Hepatic stellate cell (primary cell): ENCODE results near the gene SPAG16.
"Not testable (repeated sequence)": the region's sequence is repeated elsewhere in the genome, so short reads cannot be mapped to it uniquely, and the experiment has no call there.

Experiments used
- DNase-seq: peaks from one replicate; pipeline ENCODE4 v3.0.0; 2011; ENCODE audit warnings: low spot score

SPAG16 gene

GRCh38 chr2:213551526-213551925 is 267.3 kb downstream of the SPAG16 start:
- no peak for DNase-seq

DNA sequence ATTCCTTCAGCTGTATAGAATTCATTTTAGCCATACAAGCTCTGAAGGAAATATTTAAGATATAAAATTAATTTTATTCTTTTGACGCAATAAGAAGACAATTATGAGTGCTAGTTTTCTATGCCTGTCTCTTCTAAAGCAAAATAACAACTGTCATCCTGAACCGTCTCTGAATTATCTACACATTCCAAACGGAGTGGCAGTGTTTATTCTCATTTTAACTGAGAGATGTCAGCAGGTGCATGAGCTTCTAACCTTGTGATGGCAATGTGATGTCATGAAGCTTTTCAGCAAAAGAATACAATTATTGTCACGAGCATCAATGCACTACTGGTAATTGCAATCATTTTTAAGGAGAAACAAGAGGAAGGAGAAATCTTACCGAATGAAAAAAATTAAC is 274.8 kb downstream of the SPAG16 start:
- DNase-seq = no peak

- no peak for DNase-seq
Observed at GRCh38 chr2:213561759-213562158, 277.5 kb downstream of the SPAG16 start.

DNA sequence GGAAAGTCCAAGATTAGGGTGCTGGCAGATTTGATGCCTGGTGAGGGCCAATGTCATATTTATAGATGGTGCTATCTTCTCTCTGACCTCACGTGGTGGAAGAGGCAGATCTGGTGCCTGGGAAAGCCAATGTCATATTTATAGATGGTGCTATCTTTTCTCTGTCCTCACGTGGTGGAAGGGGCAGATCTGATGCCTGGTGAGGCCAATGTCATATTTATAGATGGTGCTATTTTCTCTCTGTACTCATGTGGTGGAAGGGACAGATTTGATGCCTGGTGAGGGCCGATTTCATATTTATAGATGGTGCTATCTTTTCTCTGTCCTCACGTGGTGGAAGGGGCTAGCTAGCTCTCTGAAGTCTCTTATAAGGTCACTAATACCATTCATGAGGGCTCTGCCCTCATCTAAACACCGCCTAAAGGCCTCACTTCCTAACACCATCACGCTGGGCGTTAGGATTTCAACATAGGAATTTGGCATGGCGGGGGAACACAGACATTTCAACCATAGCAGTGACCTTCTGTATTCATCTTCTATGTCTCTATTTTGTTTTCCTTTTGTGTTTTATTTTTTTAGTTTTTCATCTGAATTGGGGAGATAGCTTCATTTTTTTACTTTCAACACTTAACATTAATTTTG is 278.4 kb downstream of the SPAG16 start:
- no peak for DNase-seq

- no peak for DNase-seq
Observed at GRCh38 chr2:213566846-213567245, 282.6 kb downstream of the SPAG16 start.

DNA sequence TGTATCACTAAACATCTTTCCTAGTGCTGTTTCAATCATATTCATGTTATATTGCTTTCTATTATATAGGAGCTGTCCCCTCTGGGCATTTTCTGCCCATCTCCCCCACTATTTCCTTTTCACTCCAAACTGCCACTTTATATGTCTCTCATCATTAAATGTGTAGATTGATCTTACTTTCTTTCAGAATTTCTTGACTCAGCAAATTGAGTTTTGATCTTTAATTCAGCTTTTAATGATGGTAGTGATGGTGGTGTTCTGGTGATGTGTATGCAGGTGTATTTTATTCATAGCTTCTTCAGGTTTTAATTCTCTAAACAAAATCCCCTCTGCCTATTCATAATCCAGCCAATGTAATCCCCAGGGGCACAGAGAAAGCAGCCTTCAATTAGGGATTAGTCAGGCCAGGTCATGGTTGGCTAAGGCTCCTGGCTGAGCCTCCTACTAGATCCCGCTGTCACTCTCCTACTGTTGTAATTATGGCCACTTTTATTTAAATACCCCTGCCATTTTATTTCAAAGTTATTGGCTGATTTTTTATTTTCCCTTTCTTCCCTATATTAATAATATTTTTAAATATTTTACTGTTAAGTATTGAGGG is 325.4 kb downstream of the SPAG16 start:
- DNase-seq = no peak

DNA sequence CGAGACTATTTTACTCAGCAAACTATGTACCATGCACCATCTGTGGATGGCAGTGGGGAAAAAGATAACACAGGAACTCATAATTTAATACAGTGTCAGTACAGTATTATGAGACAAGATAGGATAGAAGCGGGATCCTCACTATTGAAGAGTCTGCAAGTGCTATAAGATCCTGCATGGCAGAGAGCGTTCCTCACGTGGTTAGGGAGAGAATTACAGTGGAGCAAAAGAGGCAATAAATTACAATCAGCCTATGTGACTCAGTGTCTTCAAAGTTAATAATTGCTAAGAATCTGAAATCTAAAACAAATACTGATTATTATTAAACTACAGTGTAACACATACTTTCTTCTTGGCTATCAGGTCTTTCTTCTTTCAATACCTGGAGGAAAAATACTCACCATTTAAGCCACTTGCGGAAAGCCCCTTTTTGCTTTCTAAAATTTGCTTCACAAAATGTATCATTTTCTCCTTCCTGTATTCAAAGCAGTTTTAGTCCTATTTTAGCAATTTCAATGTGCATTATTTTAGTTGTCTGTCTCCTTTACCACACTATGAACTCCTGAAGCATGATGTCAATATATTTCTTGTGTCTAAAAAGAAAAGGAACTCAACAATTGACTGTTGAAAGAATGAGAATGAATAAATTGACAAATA is 342.9 kb downstream of the SPAG16 start:
- no peak for DNase-seq

DNA sequence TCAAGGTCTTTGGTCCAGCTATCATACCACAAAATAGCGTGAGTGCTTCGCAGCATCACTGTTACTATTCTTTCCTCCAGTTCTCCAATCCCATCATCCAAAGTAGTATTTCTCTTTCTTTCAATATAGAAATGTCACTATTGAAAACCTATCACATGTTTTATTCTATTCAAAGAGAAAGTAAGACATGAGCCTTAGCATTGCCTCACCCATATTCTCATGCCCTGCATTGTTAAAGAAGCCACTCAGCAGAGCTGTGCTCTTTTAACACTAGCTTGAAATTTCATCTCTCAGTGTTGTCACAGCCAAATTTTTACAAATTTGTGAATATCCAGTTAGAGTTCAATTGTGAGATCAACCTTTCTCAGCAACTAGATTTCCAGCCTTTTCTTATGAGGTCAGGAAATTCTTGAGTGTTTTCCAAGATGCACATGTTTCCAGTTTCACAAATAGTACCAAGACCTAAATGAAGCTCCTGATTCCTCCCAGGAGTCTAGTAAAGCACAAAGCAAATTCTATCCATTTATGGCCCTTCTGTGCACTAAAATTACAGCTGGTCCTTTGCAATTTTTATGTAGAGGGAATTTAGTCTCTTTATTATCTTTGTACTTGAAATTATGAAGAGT is 343.7 kb downstream of the SPAG16 start:
- no peak for DNase-seq

DNA sequence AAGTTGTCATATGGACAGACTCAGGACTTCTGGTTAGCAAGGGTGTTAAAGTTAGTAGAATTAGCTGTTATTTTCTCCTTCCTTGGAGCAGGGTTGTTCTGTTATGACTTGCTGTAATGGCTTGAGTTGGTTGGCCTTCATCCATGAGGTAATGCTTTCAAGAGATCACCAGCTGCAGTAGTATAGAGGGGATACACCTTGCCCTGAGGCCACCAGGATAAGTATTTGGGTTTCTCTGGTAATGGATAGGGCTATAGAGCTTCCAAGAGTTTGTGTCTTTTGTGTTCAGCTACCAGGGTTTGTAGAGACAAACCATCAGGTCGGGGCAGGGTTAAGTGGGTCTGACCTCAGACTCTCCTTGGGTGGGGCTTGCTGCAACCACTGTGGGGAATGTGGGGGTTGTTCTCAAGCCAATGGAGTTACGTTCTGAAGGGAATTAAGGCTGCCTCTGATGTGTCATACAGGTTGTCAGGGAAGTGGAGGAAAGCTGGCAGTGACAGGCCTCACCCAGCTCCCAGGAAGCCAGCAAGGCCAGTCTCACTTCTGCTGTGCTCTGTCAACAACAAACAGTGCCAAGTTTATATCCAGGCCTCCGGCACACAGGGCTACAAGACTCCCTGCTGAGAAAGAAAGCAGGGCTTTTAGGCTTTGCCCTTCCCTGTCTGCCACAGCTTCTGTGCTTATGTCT is 356.6 kb downstream of the SPAG16 start:
- no peak for DNase-seq

DNA sequence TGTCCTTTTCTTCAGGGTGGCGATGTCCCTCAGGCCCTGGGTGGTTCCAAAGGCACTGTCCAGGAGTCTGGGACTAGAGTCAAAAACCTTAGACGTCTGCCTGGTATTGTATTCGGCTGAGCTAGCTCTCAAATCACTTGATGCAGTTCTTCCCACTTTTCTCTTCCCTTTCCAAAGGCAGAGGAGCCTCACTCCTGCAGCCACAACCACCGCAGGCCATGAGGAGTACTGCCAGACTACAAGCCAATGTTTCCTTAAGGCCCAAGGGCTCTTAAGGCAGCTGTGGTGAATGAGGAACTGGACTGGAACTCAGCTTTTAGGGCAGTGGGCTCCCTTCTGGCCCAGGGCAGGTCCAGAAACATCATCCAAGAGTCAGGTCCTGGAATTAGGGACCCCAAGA is 360.7 kb downstream of the SPAG16 start:
- no peak for DNase-seq

GRCh38 chr2:213649176-213649575 is 364.9 kb downstream of the SPAG16 start:
- no peak for DNase-seq

- DNase-seq = no peak
Observed at GRCh38 chr2:213664817-213665216, 380.6 kb downstream of the SPAG16 start.

- DNase-seq = no peak
Observed at GRCh38 chr2:213669657-213670056, 385.4 kb downstream of the SPAG16 start.

DNA sequence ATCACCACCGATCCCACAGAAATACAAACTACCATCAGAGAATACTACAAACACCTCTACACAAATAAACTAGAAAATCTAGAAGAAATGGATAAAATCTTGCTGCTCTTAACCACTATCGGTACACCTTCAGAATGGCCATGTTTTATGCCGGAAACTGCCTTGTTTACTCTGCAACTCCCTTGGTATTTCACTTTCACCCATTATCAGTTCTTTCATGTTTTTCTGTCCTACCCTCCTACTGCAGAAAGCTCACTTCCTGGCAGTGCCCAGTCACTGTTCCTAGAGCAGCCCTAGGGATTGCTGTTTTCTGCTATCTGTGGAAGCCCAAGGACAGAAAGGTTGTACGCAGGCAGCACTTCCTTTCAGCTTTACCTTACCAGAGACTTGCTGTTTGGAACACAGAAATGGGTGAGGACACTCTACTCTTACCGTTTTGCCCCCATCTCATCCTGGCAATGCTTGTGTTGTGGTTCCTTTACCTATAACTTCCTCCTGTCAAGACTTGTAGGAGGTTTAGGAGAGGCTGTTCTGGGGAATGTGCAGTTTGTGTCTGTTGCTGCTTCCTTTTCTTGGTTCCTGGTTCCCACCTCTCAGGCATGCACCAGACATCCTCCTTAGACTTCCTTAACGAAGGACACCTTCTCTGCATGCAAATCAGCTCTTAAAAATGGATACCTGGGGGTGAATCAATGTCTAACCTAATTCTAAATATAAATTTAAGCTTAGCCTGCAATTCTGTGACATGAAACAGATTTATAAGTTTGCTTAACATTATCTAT is 394.4 kb downstream of the SPAG16 start:
- no peak for DNase-seq

DNA sequence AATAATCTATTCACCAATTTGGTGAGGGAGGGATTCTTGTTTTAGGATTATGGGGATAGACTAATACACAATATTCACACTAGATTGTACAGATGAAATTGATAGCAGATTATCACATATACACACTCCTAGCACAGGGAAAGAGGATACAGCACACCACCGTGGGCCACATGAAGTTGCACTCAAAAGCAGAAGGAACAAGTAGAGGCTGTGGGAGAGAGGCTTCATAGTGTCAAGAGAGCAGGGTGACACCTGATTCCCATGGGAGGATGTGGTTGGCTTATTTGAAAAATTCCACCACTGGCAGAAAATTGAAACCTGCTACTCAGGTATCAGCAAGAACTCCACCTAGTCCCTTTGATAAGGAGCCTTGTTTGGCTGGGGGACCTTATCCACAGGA is 395.6 kb downstream of the SPAG16 start:
- no peak for DNase-seq

DNA sequence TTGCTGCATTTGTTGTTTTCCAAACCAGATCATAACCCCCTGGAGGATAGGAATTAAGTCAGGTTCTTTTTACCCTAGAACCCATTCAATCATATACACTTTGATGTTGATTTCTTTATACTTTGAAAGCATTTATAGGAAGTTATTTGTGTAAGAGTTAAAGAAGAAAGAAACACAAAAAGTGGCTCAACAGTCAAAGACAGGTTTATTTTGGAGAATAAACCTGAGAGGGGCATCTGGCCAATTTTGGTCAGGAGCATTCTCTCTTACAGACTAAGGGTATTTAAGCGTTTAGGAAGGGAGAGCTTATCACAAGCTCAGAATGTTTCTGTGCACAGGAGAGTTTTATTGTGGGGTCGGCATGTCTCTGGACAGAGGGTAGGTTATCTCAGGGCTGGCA is 398.0 kb downstream of the SPAG16 start:
- no peak for DNase-seq

DNA sequence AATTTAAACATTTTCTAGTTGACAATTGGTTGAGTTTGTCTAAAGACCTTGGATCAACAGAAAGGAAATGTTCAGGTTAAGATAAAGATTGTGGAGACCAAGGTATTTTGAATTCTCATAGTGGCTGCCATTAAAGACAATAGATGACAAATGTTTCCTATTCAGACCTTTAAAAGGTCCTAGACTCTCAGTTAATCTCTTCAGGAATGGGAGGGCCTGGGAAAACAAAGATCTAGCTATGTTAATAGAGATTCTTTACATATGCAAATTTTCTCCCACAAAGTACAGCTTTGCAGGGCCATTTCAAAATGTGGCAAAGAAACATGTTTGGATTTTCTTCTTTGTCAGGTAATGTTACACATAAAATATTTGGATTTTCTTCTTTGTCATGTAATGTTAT is 403.9 kb downstream of the SPAG16 start:
- no peak for DNase-seq

GRCh38 chr2:213688825-213689224 is 404.6 kb downstream of the SPAG16 start:
- DNase-seq = not testable (repeated sequence)

GRCh38 chr2:213689585-213689984 is 405.3 kb downstream of the SPAG16 start:
- no peak for DNase-seq

DNA sequence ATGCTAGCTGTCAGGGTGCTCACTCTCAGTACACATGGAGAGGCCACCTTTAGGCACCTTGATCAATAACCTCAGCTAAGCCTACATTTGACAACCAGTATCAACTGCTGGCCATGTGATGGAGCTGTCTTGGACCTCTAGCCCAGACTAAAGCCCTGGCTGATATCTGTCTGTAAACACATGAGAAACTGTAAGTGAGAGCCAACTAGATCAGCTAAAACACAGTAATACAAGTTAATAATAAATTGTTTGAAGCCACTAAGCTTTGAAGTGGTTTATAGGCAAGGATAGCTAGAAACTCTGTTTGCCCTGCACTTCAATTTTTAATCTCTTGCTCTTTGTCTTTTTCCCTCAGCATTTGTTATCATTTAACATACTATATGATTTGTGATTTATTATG is 407.1 kb downstream of the SPAG16 start:
- no peak for DNase-seq

DNA sequence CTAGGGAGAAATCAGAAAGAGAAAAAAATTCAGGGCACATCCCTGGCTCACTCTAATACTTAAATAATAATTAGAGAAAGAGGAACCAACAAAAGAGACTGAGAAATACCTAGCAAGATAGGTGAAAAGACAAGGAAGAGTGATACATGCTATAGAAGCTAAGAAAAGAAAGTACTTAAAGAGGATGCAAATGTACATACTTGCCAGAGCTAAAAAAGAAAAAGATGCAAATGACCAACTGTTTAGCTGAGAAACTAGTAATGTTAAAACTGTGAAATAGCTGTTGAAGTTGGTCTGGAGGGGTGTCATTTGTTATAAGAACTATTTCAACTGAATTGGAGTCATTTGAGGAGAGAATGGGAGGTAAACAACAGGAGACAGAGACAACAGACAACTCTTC is 412.2 kb downstream of the SPAG16 start:
- DNase-seq = no peak

- DNase-seq = not testable (repeated sequence)
Observed at GRCh38 chr2:213701365-213701764, 417.1 kb downstream of the SPAG16 start.
